Stimulated activated memory B cell treated with anti-CD40 and anti-IgM and Interleukin-4, amounts not matched to agents 10 μg/mL and 1 μg/mL and 100 μg/mL, for 72 hours (primary cell): ENCODE data around the gene CTSL.
"Not testable (repeated sequence)": the region's sequence is repeated elsewhere in the genome, so short reads cannot be mapped to it uniquely, and the experiment has no call there.

Experiments
- ATAC-seq: fragments of 150-1000 bp; cut with Tn5 transposase; 2 replicates; pipeline ENCODE4 v1.10.0; 2021
- H3K27ac Mint-ChIP-seq: one replicate; pipeline ENCODE4 v1.8.0; 2022; ENCODE audit warnings: mild to moderate bottlenecking, mixed read lengths
- H3K27me3 Mint-ChIP-seq: one replicate; pipeline ENCODE4 v1.8.0; 2022; ENCODE audit warnings: mixed read lengths
- H3K36me3 Mint-ChIP-seq: one replicate; pipeline ENCODE4 v1.8.0; 2022; ENCODE audit warnings: mixed read lengths
- H3K4me1 Mint-ChIP-seq: one replicate; pipeline ENCODE4 v1.8.0; 2022; ENCODE audit warnings: mixed read lengths
- H3K4me3 Mint-ChIP-seq: one replicate; pipeline ENCODE4 v1.8.0; 2022; ENCODE audit warnings: mild to moderate bottlenecking, moderate library complexity, mixed read lengths
- H3K9me3 Mint-ChIP-seq: one replicate; pipeline ENCODE4 v1.8.0; 2022; ENCODE audit warnings: mixed read lengths

The CTSL gene

DNA sequence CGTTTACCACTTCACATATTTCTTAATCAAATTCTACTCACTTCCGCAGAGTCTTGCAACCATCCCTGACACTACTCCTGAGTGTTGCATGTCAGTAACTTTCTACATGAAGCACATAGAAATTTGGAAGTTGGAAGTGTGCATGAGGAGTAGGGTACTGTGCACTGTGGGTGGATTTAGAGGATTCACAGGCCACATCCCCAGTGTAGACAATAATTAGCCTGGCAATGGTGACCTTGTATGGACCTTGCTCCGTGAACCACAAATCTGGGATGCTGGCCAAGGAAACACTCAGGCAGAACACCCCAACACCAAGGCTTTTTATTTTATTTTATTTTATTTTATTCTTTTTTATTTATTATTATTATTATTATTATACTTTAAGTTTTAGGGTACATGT, 25.5 kb downstream of the CTSL start:
- ATAC-seq, result no peak
- Mint-ChIP-seq H3K27me3 (no peaks in the 10 kb centered on the region), H3K4me1 (no peaks in the 10 kb centered on the region)

DNA sequence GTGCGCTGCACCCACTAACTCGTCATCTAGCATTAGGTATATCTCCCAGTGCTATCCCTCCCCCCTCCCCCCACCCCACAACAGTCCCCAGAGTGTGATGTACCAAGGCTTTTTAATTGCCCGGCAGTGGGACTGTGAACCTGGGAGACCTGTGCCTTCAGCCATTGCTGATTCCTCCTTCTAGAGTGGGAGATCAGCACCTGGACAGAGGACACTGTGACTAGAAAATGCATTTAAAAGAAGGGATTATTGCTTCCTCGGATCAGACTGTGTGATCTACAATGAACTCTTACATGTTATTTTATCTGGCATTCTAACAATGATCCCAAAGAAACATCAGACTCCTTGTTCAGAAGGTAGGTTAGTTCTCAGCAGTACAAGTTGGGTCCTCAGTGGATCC, 25.9 kb downstream of the CTSL start:
- H3K4me1 Mint-ChIP-seq, result no peaks in the 10 kb centered on the region
- ATAC-seq, result no peak
- H3K27ac Mint-ChIP-seq, result no peak overlapping the region
- H3K27me3 Mint-ChIP-seq, result no peaks in the 10 kb centered on the region
- H3K36me3 Mint-ChIP-seq, result no peaks in the 10 kb centered on the region
- no peak overlapping the region for H3K4me3 Mint-ChIP-seq
- peaks cover 4% of the 10 kb centered on the region for H3K9me3 Mint-ChIP-seq

More for the DNA sequence above, 25.5 kb downstream of the CTSL start:
- H3K4me3 Mint-ChIP-seq, result no peak overlapping the region
- H3K9me3 Mint-ChIP-seq, result peaks cover 6% of the 10 kb centered on the region
- no peak overlapping the region for H3K27ac Mint-ChIP-seq
- no peaks in the 10 kb centered on the region for H3K36me3 Mint-ChIP-seq

DNA sequence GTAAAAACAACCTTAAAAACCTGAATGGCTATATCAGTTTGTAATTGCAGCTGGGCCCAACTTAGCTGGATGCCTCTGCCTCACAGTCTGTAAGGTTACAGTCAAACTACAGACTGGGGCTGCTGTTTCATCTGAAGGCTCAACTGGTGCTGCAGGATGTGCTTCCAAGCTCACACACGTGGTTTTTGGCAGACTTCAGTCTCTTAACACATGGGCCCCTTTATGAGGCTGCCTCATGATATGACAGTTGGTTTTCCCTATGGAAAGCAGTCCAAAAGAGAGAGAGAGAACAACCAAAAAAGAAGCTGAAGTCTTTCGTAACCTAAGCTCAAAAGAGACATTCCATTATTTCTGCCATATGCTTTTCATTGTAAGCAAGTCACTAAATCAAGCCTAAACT, 27.4 kb downstream of the CTSL start:
- no peak for ATAC-seq
- H3K27ac Mint-ChIP-seq, result no peak overlapping the region
- no peaks in the 10 kb centered on the region for H3K36me3 Mint-ChIP-seq

DNA sequence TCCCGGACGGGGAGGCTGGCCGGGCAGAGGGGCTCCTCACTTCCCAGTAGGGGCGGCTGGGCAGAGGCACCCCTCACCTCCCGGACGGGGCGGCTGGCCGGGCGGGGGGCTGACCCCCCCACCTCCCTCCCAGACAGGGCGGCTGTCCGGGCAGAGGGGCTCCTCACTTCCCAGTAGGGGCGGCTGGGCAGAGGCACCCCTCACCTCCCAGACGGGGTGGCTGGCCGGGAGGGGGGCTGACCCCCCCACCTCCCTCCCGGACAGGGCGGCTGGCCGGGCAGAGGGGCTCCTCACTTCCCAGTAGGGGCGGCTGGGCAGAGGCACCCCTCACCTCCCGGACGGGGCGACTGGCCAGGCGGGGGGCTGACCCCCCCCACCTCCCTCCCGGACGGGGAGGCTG, 32.4 kb downstream of the CTSL start:
- H3K27ac Mint-ChIP-seq, H3K27me3 Mint-ChIP-seq, H3K36me3 Mint-ChIP-seq, ATAC-seq, H3K4me1 Mint-ChIP-seq, H3K4me3 Mint-ChIP-seq, H3K9me3 Mint-ChIP-seq: not testable (repeated sequence)

More for the DNA sequence above, 27.4 kb downstream of the CTSL start:
- Mint-ChIP-seq H3K4me3 (no peak overlapping the region), H3K9me3 (peaks cover 4% of the 10 kb centered on the region), H3K27me3 (no peaks in the 10 kb centered on the region), H3K4me1 (no peaks in the 10 kb centered on the region)

DNA sequence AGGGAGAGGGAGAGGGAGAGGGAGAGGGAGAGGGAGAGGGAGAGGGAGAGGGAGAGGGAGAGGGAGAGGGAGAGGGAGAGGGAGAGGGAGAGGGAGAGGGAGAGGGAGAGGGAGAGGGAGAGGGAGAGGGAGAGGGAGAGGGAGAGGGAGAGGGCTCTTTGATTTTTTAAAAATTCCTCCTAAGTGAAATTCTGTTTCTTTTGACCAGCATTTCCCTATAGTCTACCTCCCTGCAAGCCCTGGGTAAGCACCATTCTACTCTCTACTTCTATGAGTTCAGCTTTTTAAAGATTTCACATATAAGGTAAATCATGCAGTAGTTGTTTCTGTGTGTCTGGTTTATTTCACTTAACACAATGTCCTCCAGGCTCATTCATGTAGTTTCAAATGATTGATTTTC, 34.1 kb downstream of the CTSL start:
- H3K9me3 Mint-ChIP-seq, H3K4me3 Mint-ChIP-seq, H3K36me3 Mint-ChIP-seq, H3K27me3 Mint-ChIP-seq, H3K4me1 Mint-ChIP-seq, ATAC-seq, H3K27ac Mint-ChIP-seq: not testable (repeated sequence)

DNA sequence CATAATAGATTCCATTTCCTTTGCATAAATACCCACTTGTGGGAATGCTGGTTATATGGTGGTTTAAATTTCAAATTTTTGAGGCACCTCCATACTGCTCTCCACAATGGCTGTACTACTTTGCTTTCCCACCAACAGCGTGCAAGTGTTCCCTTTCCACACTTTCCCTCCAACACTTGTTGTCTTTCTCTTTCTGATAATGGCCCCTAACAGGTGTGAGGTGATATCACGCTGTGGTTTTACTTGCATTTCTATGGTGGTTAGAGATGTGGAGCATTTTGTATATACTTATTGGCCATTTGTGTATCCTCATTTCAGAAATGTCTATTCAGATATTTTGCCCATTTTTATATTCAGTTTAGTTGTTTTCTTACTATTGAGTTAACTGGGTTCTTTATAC, 34.6 kb downstream of the CTSL start:
- no peak overlapping the region for H3K4me3 Mint-ChIP-seq
- no peak overlapping the region for H3K27ac Mint-ChIP-seq
- H3K9me3 Mint-ChIP-seq, result peaks cover 5% of the 10 kb centered on the region
- no peaks in the 10 kb centered on the region for H3K4me1 Mint-ChIP-seq
- ATAC-seq, result no peak
- H3K36me3 Mint-ChIP-seq, result no peaks in the 10 kb centered on the region
- H3K27me3 Mint-ChIP-seq, result no peaks in the 10 kb centered on the region

DNA sequence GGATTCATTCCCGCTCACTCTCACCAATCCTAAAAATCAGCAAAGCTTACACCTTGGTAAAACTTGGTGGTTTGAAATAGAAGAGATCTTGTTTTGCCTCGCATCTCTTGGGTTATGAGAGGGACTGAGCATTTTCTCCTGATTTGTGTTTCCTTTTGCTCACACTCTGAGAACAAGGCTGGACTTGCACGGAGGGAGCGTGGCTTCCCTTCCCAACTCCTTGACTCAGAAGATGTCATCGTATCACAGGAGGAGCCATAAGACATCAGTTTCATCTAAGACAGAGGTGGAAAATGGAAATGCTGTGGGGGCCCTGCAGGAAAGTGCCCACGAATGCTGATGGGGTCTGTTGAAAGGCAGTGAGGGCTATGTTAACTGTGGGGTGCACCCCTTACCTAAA, 37.4 kb downstream of the CTSL start:
- Mint-ChIP-seq H3K4me3 (no peak overlapping the region), H3K27ac (no peak overlapping the region), H3K27me3 (no peaks in the 10 kb centered on the region), H3K9me3 (peaks cover 5% of the 10 kb centered on the region), H3K4me1 (no peaks in the 10 kb centered on the region), H3K36me3 (no peaks in the 10 kb centered on the region)
- no peak for ATAC-seq

DNA sequence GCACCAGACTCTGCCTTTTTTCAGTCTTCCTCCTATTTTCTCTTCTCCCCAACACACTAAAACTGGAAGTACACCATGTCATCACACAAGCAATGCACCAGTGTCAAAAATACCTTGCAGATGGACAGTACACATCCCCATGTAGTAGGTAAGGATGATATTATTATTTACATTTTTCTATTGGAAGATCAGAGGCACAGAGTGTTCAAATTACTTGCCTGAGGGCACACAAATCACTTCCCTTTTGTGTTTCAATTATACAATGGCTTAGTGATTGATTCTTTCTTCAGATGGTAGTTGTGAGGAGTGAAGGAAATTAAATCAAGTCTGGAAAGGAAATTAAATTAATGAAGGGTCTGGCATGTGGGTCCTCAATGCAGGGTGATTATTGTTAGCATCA, 39.6 kb downstream of the CTSL start:
- H3K27me3 Mint-ChIP-seq, result no peaks in the 10 kb centered on the region
- H3K4me1 Mint-ChIP-seq, result no peaks in the 10 kb centered on the region
- ATAC-seq, result no peak
- H3K36me3 Mint-ChIP-seq, result no peaks in the 10 kb centered on the region
- no peak overlapping the region for H3K27ac Mint-ChIP-seq
- H3K4me3 Mint-ChIP-seq, result no peak overlapping the region
- peaks cover 5% of the 10 kb centered on the region for H3K9me3 Mint-ChIP-seq

DNA sequence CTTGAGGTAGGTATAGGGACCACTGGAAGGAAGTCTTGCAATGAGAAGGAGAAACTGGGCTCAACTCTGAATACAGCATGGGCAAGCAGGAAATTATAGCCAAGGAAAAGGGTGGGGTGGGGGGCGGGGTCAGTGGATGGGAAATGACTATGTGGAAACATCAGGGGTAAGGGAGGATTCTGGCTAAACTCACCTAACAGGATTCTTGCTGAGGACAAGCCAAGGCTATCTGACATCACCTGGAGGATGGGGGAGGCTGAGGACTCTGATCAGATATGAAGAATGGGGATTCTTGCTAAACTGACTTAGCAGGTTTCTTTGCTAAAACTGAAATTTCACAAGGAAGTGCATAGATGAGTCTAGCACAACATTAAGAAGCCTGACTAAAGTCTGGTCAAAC, 40.8 kb downstream of the CTSL start:
- H3K9me3 Mint-ChIP-seq, result no peaks in the 10 kb centered on the region
- no peaks in the 10 kb centered on the region for H3K27me3 Mint-ChIP-seq
- no peaks in the 10 kb centered on the region for H3K4me1 Mint-ChIP-seq
- ATAC-seq, result no peak
- H3K36me3 Mint-ChIP-seq, result no peaks in the 10 kb centered on the region
- H3K27ac Mint-ChIP-seq, result no peak overlapping the region
- H3K4me3 Mint-ChIP-seq, result no peak overlapping the region

DNA sequence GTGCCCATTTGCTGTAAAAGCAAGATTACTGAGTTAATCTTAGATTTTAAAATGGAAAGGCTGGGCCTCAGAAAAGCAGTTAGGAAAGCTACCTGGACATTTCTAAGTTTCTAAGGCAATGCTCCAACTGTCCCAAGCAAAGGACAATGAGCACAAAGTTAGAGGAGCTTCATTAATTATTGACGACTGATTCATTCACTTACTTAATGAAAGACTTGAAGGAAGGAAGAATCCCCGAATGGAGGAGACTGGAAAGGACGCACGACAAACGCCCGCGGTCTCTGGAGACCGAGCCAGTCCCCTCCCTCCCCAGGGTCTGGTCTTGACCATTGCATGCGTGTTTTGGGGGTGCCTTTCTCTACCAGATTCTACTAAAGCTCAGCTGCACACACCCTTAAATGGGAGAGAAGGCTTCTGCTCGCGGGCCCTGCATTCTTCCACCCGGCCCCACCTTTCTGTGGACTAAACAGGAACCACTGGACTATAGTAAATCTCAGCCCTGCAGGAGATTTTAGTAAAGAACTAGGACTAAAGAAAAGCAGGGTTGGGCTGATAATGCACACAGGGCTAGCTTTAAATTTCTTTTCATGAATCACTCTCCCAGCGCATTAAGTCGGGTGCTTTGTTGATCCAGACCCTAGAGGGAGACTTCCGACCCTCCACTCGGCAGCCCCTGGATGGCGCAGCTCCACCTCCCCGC, 44.8 kb downstream of the CTSL start:
- Mint-ChIP-seq H3K4me1 (no peaks in the 10 kb centered on the region), H3K4me3 (no peak overlapping the region), H3K36me3 (no peaks in the 10 kb centered on the region), H3K9me3 (no peaks in the 10 kb centered on the region), H3K27me3 (no peaks in the 10 kb centered on the region), H3K27ac (no peak overlapping the region)
- no peak for ATAC-seq

DNA sequence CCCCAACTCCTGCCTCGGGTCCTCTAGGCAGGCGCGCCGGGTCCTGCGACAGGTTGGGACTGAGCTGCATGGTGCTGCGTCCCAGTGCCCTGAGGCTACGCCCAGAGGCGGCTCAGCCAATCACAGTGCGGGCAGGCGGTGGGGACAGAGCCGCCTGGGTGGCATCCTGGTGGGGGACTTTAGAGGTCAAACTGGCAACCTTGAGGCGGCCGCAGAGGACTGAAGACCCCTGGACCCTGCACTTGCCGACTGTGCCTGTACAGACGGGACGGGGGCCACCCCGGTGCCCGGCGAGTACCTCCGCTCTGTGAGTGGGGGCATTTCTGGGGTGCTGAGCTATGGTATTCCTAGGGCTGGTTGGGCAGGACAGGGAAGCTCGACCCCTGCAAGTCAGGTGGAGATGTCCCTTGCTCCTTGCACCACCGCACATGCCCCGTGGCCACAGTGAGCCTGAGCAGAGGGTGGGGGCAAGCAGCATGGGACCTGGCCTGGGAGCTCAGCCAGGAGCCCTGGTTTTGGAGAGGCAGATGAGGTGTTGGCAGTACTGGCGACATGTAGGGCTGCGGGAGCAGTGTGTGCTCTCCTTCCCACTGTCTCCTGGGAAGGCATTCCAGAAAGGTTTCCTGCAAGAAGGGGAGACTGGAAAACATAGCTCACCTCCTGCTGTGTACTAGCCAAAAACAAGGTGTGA, 45.5 kb downstream of the CTSL start:
- ATAC-seq, result peak; percentile 31
- H3K4me1 Mint-ChIP-seq, result no peaks in the 10 kb centered on the region
- no peaks in the 10 kb centered on the region for H3K27me3 Mint-ChIP-seq
- H3K36me3 Mint-ChIP-seq, result no peaks in the 10 kb centered on the region
- H3K4me3 Mint-ChIP-seq, result no peak overlapping the region
- H3K9me3 Mint-ChIP-seq, result no peaks in the 10 kb centered on the region
- no peak overlapping the region for H3K27ac Mint-ChIP-seq

DNA sequence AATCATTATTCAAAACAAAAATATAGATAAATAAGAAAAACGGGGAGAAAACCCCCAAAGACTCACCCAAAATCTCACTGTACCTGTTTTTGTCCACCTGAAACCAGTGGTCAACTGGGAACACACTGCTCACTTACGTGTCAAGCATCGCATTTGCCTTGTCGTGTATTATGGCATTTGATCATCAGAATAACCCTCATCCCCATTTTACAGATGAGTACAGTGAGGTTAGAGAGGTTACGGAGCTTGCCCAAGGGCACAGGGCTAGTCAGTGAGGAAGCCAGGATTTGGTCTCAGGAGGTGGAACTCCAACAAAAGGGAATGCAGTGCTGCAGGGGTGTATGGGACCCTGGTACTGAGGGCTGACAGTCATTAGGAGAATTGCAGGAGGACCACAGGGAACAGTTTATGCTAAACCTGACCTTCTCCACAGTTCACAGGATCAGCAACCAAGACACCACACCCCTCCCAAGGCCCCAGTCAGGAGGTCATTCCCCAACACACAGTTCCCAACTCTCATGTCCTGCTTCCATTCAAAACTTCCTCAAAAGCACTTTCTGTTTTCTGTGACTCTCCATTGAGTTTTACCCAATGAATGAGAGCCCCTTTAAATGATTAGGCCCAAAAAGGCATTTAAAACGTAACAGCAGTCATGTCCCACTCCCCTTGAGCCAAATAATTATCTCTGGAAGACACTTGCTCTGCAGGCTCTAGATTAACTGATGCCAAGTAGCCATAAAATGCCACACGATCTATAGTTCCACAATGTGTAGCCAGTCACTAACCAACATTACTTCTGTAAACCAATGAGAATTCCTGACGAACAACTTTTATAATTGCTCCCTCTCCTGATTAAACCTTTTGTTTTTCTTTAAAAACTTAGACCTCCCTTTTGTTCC, 50.8 kb downstream of the CTSL start:
- ATAC-seq, result no peak
- no peak overlapping the region for H3K27ac Mint-ChIP-seq
- H3K9me3 Mint-ChIP-seq, result no peaks in the 10 kb centered on the region
- H3K4me3 Mint-ChIP-seq, result no peak overlapping the region
- H3K4me1 Mint-ChIP-seq, result no peaks in the 10 kb centered on the region
- no peaks in the 10 kb centered on the region for H3K27me3 Mint-ChIP-seq
- no peaks in the 10 kb centered on the region for H3K36me3 Mint-ChIP-seq

DNA sequence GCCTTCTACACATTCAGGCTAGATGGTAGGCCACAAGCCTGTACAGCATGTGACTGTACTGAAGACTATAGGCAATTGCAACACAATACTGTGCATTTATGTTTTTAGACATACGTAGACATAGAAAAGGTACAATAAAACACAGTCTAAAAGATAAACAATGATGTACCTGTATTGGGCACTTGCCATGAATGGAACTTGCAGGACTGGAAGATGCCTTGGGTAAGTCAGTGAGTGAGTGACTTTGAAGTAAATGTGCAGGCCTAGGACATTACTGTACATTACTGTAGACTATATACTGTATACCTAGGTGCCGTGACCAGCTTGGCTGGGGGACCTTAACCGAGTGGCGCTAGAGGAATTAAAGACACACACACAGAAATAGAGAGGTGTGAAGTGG, 53.1 kb downstream of the CTSL start:
- H3K4me1 Mint-ChIP-seq, result no peaks in the 10 kb centered on the region
- no peaks in the 10 kb centered on the region for H3K9me3 Mint-ChIP-seq
- no peak overlapping the region for H3K27ac Mint-ChIP-seq
- H3K4me3 Mint-ChIP-seq, result no peak overlapping the region
- no peaks in the 10 kb centered on the region for H3K27me3 Mint-ChIP-seq
- ATAC-seq, result no peak
- H3K36me3 Mint-ChIP-seq, result no peaks in the 10 kb centered on the region
